Ureter (tissue), 1 donor: ENCODE results near the gene HOPX. TPM values are rescaled to one million over a fixed set of nuclear protein-coding genes. Genes with fewer than 3 reads are reported as not detected.
A peak's percentile ranks its signal among the peaks of the same experiment; 100 is the strongest.
"Not testable (repeated sequence)": the region's sequence is repeated elsewhere in the genome, so short reads cannot be mapped to it uniquely, and the experiment has no call there.

ENCODE experiments used
- DNase-seq: peaks from one replicate; pipeline ENCODE4 v3.0.0-alpha.2; 2020; ENCODE audit warnings: low spot score
- total RNA-seq: library from RNA; stranded (reverse); gene quantifications from one replicate; pipeline ENCODE4 v1.2.4, GENCODE V29; 2023
- donor health status: DM: yes; HTN: yes; CAD: no.

Gene HOPX
- 24.1 TPM for total RNA-seq

- peak; percentile 78 for DNase-seq
Observed at GRCh38 chr4:56681158-56681852, at the start of gene HOPX. HOPX (minus strand) TSS chr4:56681296; CDS start chr4:56657816, 23,480 bp downstream.

GRCh38 chr4:56730097-56730496, 49.0 kb upstream of the HOPX start:
- DNase-seq, result no peak

- peak; percentile 86 for DNase-seq
Observed at GRCh38 chr4:56728512-56728911, 47.4 kb upstream of the HOPX start.

GRCh38 chr4:56727150-56727549, 46.1 kb upstream of the HOPX start:
- no peak for DNase-seq

GRCh38 chr4:56726593-56726992, 45.5 kb upstream of the HOPX start:
- not testable (repeated sequence) for DNase-seq

GRCh38 chr4:56723659-56724230, 42.6 kb upstream of the HOPX start:
- no peak for DNase-seq

GRCh38 chr4:56723201-56723605, 42.1 kb upstream of the HOPX start:
- no peak for DNase-seq

GRCh38 chr4:56708146-56708545, 27.1 kb upstream of the HOPX start:
- no peak for DNase-seq

- DNase-seq, result no peak
Observed at GRCh38 chr4:56705966-56706365, 24.9 kb upstream of the HOPX start.

- no peak for DNase-seq
Observed at GRCh38 chr4:56705334-56705733, 24.2 kb upstream of the HOPX start.

- no peak for DNase-seq
Observed at GRCh38 chr4:56704089-56704871, 23.2 kb upstream of the HOPX start.

- no peak for DNase-seq
Observed at GRCh38 chr4:56703378-56703777, 22.3 kb upstream of the HOPX start.

- DNase-seq, result no peak
Observed at GRCh38 chr4:56701644-56702043, 20.5 kb upstream of the HOPX start.

- no peak for DNase-seq
Observed at GRCh38 chr4:56701161-56701480, 20.0 kb upstream of the HOPX start.

GRCh38 chr4:56699537-56700105, 18.5 kb upstream of the HOPX start:
- no peak for DNase-seq

- DNase-seq, result no peak
Observed at GRCh38 chr4:56698329-56698728, 17.2 kb upstream of the HOPX start.

- DNase-seq, result no peak
Observed at GRCh38 chr4:56696056-56696455, 15.0 kb upstream of the HOPX start.

GRCh38 chr4:56693476-56693875, 12.4 kb upstream of the HOPX start:
- DNase-seq, result not testable (repeated sequence)

- DNase-seq, result no peak
Observed at GRCh38 chr4:56692576-56692975, 11.5 kb upstream of the HOPX start.

- DNase-seq, result no peak
Observed at GRCh38 chr4:56691425-56691824, 10.3 kb upstream of the HOPX start.

- no peak for DNase-seq
Observed at GRCh38 chr4:56690393-56690792, 9.3 kb upstream of the HOPX start.

GRCh38 chr4:56689201-56689969, 8.3 kb upstream of the HOPX start:
- no peak for DNase-seq
